IPS-18c (cell line): ENCODE results near the gene HERC3.

Source experiments
- H3K4me3 ChIP-seq: 2 replicates; pipeline ENCODE4 v1.7.0; 2013; ENCODE audit warnings: low read depth, mild to moderate bottlenecking, low read length, moderate library complexity; ENCODE audit not compliant: insufficient read depth
- H3K9me3 ChIP-seq: one replicate; pipeline ENCODE4 v1.6.1; 2013; ENCODE audit warnings: mild to moderate bottlenecking, low read length, moderate library complexity; ENCODE audit not compliant: control insufficient read depth, insufficient read depth

HERC3 gene

DNA sequence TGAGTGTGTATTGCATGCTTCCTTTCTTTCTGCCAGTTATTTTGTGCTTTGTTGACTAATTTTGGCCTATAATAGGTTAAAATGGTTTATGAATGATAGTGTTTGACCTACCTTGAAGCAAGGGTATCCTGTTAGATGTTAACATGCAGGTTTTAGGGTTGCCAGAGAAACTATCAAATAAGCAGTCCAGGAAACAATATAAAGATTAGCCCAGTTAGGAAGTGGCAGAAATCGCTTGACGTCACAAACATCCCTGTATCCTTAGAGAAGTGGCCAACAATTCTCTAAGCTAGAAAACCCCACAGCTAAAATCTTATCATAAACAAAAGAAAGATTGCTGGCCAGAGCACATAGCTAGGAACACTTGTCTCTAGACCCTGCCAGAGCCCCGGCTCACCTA lies 101.5 kb downstream of the HERC3 start:
- no peak overlapping the region for H3K4me3 ChIP-seq
- H3K9me3 ChIP-seq = no peaks in the 10 kb centered on the region

DNA sequence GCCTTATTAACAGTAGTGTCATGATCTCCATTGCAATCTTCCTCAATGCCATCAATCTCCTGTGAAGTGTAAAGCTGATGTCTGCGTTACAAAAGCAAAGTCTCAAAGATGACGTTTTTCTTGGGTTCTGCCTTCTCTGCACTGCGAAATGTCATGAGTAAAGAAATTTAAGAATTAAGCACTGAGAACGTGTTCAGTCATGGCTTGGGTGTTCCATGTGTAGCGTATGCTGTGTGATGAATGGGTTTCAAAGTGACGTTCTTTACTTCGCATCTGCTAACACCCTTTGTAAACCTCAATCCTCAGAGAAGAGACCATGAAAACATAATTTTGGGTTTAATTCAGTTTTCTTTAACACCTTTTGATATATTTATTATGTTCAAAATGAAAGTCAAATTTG lies 104.3 kb downstream of the HERC3 start:
- H3K4me3 ChIP-seq = no peak overlapping the region

DNA sequence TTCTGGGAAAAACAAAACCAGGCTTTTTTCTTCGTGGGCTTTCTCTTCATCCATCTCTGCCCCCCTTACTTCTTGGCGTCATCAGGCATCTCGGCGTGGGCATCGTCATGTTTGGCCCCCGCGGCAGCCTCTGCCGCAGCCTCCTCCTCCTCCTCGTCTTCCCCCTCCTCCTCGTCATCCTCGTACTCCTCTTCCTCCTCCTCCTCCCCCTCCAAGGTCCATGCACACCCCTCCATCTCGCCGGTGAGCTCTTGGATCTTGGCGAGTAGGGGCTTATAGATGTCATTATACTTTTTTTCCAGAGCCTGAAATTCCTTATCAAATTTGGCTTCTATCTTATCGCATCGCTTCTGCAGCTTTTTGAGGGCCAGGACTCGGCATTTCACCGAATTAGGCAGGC lies 104.9 kb downstream of the HERC3 start:
- Histone ChIP-seq H3K4me3 (peak overlapping the region; percentile 60), H3K9me3 (no peaks in the 10 kb centered on the region)

More for the DNA sequence above, 104.3 kb downstream of the HERC3 start:
- H3K9me3 ChIP-seq = no peaks in the 10 kb centered on the region

DNA sequence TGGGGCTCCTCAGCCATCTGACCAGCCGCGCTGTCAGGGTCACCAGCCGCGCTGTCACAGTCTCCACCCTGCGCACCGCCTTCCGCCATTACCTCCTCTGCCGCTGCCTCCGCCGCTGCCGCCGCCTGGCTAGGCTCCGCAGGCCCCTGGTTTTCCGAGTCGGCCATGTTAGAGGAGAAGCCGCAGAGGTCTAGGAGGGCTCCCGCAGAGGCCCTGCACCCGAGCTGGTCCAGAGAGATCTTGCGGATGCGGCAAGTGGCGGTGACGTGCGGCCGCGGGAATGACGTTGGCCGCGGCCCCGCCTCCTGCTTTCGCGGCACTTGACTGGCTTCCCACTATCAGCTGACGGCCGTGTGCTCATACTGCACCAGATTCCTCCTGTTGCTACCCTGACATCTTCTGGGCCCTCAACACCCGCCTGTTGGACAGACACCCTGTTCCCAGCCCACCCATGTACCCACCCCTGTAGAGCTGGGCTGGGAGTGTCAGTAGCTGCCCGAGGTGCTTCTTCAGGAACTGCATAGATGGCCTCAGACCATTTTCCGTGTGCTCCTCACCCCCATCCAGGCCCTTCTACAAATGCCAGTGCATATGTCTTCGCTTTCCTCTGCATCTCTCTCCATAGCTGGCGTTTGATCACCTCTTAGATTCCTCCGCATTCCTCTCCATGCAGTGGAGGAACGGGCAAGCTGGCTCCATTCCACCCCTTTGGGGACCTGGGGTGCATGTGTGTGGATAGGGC lies 105.5 kb downstream of the HERC3 start, which contains the start of gene NAP1L5:
TSS of gene NAP1L5 (minus strand) at position 242 of the 742 bp plus-strand sequence. CDS start at position 167, 75 bp downstream.
- no peaks in the 10 kb centered on the region for H3K9me3 ChIP-seq
- H3K4me3 ChIP-seq = peak within 1 kb of the TSS; percentile 60

DNA sequence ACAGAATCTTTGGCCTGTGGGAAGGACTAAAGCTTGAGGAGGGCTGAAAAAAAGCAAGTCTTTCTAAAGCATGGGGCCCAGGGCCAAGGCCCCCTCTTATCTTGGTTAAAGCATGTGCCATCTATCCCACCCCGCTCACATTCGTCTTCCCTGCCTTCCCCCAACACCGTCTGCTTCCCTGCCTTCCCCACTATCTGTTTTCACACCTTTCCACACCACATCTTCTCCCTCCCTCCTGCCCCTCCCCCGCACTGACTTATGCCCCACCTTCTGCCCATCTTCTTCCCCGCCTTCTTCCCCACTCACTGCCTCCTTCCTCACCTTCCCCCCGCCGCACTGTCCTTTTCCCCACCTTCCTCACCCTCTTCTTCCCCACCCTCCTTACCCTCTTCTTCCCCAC lies 106.2 kb downstream of the HERC3 start:
- Histone ChIP-seq H3K4me3 (no peak overlapping the region), H3K9me3 (no peaks in the 10 kb centered on the region)

DNA sequence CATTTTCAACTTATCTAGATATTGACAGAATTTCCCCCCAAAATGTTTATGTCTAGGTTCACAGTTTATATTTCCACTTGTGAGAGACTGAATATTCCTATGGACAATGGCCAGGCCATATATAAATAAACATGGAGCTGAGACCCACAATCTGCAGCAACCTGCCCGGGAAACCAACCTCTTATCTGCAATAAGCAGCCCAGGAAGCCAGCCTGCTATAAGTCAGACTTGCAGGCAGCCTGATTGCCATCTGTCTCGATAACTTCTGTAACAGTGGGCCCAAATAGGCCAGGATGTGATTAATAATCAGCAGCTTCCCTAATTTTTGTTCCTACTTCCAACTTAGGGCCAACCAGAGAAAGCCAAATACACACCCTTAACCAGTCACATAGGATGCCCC lies 110.5 kb downstream of the HERC3 start:
- Histone ChIP-seq H3K9me3 (no peaks in the 10 kb centered on the region), H3K4me3 (no peak overlapping the region)

DNA sequence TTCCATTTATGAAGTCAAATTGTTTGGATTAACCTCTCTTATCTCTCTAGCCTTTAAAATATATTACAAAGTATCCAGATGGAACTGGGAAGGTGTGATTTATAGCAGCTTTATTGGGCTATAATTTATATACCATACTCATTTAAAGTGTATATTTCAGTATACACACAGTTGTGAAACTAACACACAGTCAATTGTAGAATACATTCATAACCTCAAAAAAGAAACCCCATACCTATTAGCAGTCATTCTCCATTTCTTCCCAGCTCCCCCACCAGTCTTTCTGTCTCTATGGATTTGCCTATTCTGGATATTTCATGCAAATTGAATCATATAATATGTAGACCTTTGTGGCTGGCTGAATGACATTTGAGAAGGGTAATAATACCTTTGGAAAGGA lies 112.9 kb downstream of the HERC3 start:
- no peaks in the 10 kb centered on the region for H3K9me3 ChIP-seq
- H3K4me3 ChIP-seq = no peak overlapping the region

DNA sequence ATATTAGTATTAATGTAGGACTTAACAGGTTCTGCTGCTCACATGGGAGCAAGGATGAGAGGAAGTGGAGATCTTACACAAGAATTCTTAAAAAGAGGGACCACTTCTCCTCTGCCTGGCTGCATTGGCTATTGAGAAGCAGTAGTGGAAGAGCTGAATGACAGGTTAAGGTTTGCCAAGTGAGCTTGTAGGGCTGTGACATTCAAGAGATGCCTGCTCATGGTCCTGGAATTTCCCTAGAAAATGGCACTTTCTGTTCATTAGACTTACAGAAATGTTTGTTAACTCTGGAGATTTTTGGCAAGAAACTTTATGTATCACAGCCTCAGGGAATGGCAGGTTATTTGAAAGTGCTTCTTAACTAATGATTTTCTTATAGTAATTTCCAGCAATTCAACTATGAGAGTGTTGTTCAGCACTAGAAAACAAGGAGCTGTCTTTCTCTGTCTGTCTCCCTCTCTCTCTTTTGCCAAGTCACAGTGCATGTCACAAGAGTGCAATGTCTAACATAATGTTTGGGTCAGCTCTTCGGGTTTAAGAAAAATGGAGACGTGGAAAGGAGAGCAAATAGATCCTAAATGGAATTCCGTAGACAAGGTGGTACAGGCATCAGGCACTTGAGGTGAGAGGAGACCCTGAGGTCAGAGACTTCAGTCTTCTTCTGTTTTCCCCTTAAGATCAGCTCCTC lies 113.7 kb downstream of the HERC3 start:
- H3K9me3 ChIP-seq = no peaks in the 10 kb centered on the region
- no peak overlapping the region for H3K4me3 ChIP-seq

DNA sequence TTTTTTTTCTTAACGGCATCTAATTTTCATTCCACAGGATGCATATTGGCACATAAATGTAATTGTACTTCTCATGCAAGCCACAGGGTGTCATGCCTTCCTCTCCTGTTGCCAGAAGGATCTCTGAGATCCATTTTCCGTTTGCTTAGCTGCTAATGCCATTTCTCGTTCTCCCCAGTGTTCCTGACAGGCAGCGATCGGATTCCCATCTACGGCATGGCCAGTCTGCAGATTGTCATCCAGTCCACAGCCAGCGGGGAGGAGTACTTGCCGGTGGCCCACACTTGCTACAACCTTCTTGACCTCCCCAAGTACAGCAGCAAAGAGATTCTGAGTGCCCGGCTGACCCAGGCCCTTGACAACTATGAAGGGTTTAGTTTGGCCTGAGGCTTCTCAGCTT lies 114.3 kb downstream of the HERC3 start:
- H3K4me3 ChIP-seq = no peak overlapping the region
- H3K9me3 ChIP-seq = no peaks in the 10 kb centered on the region

DNA sequence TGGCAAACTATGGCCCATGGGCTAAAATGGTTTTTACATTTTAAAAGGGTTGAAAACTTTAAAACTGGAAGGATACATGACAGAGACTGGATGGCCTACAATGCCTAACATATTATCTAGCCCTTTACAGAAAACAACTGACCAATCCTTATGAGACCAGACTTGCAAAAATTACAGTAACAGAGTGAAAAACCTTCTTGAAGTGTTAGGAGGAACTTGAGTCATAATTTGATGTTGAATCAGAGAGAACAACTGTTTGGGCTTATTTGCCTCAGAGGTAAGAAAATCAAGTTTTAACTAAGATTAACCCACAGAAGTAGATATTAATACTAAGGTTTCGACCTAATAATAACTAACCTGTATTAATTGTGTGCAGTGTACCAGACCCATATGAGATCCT lies 117.7 kb downstream of the HERC3 start:
- H3K9me3 ChIP-seq = no peaks in the 10 kb centered on the region

DNA sequence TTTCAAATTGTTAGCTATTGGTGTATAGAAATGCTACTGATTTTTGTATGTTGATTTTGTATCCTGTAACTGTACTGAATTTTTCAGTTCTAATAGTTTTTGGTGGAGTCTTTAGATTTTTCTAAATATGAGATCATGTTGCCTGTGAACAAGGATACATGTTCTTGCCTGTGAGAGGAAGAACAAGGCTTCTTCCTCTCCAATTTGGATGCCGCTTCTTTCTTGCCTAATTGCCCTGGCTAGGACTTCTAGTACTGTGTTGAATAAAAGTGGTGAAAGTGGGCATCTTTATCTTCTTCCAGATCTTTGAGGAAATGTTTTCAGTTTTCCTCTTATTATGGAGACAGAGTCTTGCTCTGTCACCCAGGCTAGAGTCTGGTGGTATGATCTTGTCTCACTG lies 121.5 kb downstream of the HERC3 start:
- H3K9me3 ChIP-seq = no peaks in the 10 kb centered on the region
- no peak overlapping the region for H3K4me3 ChIP-seq

More for the DNA sequence above, 117.7 kb downstream of the HERC3 start:
- no peak overlapping the region for H3K4me3 ChIP-seq

DNA sequence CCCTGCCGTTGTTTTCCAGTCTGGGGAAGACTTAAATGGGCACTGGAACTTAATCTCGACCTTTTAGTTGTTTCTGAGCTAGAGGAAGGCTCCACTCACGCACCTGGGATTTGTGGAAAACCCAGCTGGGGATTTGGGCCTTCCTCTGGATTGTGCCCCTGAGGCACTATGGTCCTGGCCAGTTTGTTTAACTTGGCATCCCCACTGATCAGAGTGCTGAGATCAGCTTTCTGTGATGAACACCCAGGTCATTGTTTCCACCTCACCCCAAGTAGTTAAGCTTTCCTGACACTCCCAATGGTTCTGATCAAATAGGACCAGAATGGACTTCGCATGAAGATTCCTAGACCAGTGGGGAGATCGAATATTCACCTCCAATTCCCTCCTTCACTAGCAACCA lies 125.8 kb downstream of the HERC3 start:
- H3K4me3 ChIP-seq = no peak overlapping the region
- no peaks in the 10 kb centered on the region for H3K9me3 ChIP-seq

DNA sequence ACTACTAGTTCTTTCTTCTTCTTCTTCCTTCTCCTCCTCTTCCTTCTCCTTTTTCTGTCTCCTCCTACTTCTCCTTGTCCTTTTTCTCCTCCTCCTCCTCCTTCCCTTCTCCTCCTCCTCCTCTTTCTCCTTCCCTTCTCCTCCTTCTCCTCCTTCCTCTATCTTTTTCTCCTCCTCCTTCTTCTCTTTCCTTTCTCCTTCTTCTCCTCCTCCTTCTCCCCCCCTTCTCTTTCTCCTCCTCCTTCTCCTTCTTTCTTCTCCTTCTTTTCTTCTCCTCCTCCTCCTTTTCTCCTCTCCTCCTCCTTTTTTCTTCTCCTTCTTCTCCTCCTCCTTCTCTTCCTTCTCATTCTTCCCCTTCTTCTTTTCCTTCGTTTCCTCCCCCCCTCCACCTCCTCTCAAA lies 127.1 kb downstream of the HERC3 start:
- Histone ChIP-seq H3K9me3 (no peaks in the 10 kb centered on the region), H3K4me3 (no peak overlapping the region)

DNA sequence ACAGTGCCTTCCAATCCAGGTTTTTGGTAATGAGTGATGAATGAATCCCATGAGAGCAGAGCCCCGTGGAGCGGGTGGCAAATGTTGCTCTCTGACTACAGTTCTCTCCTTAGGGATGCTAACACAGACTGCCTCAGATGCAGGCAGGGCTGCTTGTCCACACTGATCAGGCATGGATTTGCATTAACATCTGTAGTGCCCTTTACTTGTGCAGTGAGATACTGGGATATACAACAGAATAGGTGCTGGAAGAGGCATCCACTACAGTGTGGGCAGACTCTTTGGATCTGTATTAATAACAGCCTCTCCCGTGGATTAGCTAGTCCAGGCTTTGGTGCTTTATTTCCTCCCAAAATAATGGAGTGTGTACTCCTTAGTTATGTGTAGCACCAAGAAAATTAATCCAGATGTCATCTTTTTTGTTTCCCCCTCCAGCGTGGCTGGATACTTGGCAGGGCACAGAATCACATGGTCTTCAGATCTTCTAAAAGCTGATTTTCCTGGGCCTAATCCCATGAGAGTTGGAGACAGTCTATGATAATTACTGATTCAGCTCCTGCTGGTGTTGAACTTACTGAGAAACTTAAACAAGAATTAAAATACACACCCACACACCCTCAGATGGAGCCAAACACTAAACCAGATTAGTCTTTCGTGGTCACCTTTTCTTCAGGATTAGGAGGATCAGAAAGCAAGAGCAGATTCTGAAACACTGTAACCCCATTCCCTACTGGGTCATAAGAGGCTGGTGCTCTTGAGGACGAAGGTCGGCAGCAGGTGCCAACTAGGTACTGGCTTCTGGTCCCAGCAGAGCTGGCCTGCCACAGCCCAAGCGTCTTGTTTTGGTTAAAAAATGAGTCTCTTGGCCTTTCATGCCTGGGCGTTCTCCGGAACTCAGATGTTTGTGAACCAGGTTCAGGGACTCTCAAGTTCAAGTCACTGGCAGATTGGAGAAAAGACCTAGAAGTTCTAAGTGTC lies 128.5 kb downstream of the HERC3 start:
- Histone ChIP-seq H3K9me3 (no peaks in the 10 kb centered on the region), H3K4me3 (no peak overlapping the region)

DNA sequence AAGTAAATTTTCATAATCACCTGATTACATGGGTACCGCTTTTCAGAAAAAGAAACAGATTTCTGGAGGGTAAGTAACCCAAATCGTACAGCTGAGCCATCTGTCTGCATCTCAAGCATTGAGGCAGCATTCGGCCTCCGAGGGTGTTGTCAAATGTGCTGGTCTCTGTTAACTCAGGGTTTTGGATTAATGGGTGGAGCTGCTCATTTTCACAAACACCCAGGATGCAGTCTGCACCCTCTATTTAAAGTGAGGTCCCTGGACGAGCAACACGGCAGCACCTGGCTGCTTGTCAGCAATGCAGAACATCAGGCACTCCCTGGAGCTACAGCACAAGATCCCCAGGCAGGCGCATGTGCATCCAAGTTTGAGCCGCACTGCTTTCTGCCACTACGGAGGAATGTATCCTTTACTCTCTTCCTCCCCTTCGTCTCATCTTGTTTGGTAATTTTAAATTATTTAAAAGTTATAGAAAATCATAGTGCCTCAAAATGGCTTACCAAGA lies 130.0 kb downstream of the HERC3 start:
- no peak overlapping the region for H3K4me3 ChIP-seq
- H3K9me3 ChIP-seq = no peaks in the 10 kb centered on the region

DNA sequence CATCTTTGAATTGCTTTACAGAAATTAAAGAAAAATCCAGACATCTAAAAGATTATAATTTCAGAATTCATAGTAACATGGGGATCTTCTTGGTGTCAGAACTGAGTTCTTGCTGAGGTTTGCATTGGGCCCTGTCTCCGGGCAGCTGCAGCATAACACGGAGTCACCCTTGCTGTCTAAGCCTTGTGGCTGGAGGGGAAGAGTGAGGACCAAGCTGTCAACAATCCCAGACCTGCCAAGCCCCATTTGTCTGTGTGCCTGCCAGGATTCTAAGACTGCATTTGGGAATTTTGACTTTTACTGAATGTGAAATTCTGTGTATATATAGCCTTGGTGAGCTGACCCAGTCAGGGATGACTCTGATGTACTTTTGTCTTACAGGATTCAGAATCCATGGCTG lies 130.5 kb downstream of the HERC3 start:
- Histone ChIP-seq H3K9me3 (no peaks in the 10 kb centered on the region), H3K4me3 (no peak overlapping the region)

DNA sequence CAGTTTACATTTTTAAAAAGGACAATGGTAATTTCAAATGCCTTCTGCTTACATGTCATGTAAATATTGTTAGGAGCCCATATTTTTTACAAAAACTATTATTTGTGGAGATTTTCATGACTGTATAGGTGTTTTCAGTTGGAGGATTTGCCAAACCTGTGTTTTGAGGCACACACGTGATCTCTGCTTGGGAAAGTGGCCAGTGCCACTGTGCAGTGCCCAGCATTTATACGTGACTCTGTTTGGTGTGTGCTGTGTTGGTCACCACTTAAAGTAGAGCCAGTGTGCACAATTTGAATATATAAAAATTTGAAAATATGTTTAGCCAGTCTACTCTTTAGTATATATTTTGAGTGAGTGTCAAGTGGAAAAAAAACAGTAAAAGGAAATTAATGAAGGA lies 132.1 kb downstream of the HERC3 start:
- H3K9me3 ChIP-seq = no peaks in the 10 kb centered on the region
- no peak overlapping the region for H3K4me3 ChIP-seq
